H1 (cell line): ENCODE results near the gene FHIT. TPM values are rescaled to one million over a fixed set of nuclear protein-coding genes. Genes with fewer than 3 reads are reported as not detected.

Experiments
- CTCF ChIA-PET: fragments of 300-600 bp; sonication (Branson Sonifier 250); formaldehyde crosslinking; loops from one replicate; lab custom pipeline; 2021; ENCODE audit not compliant: partially characterized antibody; lab: Charles Lee
- POLR2A ChIA-PET: fragments of 300-600 bp; sonication (Branson Sonifier 250); formaldehyde crosslinking; loops from one replicate; lab custom pipeline; 2021; ENCODE audit warnings: inconsistent platforms; ENCODE audit not compliant: partially characterized antibody; lab: Charles Lee
- DNase-seq, 2 experiments: peaks; one replicate each; pipeline versions ENCODE4 v3.0.0 to v3.0.0-alpha.2; 2010 to 2022; ENCODE audit warnings: low spot score in 2 of 2, low read depth in 1 of 2, mixed read lengths in 1 of 2
- FAIRE-seq: peaks from 2 replicates; lab custom pipeline; 2011; peaks lifted over from hg19 to GRCh38; lab: Jason Lieb, UNC
- H2AFZ ChIP-seq: 2 replicates; pipeline ENCODE4 v1.8.1; 2012; ENCODE audit warnings: low read length, inconsistent platforms
- H2AK5ac ChIP-seq: 2 replicates; pipeline ENCODE4 v1.6.1; 2013; ENCODE audit warnings: low read depth, low read length
- H2BK120ac ChIP-seq: replicated peaks from 2 replicates; pipeline ENCODE3; 2013; ENCODE audit warnings: low read depth, low read length, inconsistent platforms
- H2BK12ac ChIP-seq: 2 replicates; pipeline ENCODE4 v1.6.1; 2013; ENCODE audit warnings: low read depth, low read length
- H2BK15ac ChIP-seq: 2 replicates; pipeline ENCODE4 v1.6.1; 2013; ENCODE audit warnings: low read length
- H2BK20ac ChIP-seq: 2 replicates; pipeline ENCODE4 v1.6.1; 2013; ENCODE audit warnings: low read length
- H2BK5ac ChIP-seq: 2 replicates; pipeline ENCODE4 v1.6.1; 2013; ENCODE audit warnings: low read depth, low read length
- H3K14ac ChIP-seq: 2 replicates; pipeline ENCODE4 v1.6.1; 2013; ENCODE audit warnings: inconsistent platforms; ENCODE audit not compliant: insufficient read length
- H3K18ac ChIP-seq: 2 replicates; pipeline ENCODE4 v1.6.1; 2013; ENCODE audit warnings: low read length; ENCODE audit errors: extremely low read depth
- H3K23ac ChIP-seq: 2 replicates; pipeline ENCODE4 v1.6.1; 2013; ENCODE audit warnings: inconsistent platforms; ENCODE audit not compliant: insufficient read length
- H3K23me2 ChIP-seq: 2 replicates; pipeline ENCODE4 v1.6.1; 2013; ENCODE audit warnings: low read depth, low read length
- H3K27ac ChIP-seq: 2 replicates; pipeline ENCODE4 v1.6.1; 2011; ENCODE audit warnings: low read depth, low read length, inconsistent platforms
- H3K27me3 ChIP-seq, 4 experiments: replicated peaks in 1 of 4; 1 replicate in 1 of 4; 2 replicates in 3 of 4; pipeline versions ENCODE4 v1.6.1 to v1.8.1; 2011 to 2013; ENCODE audit warnings: low read length in 3 of 4, mild to moderate bottlenecking in 3 of 4, inconsistent platforms in 2 of 4, mixed read lengths in 2 of 4, moderate library complexity in 1 of 4; ENCODE audit not compliant: control insufficient read depth in 3 of 4, insufficient read depth in 3 of 4; ENCODE audit errors: extremely low read depth in 1 of 4
- H3K36me3 ChIP-seq, 4 experiments: 2 replicates each; pipeline versions ENCODE4 v1.6.1 to v1.8.1; 2011 to 2013; ENCODE audit warnings: mild to moderate bottlenecking in 4 of 4, low read length in 3 of 4, moderate library complexity in 2 of 4, control low read depth in 1 of 4, inconsistent platforms in 1 of 4; ENCODE audit not compliant: insufficient read depth in 4 of 4, control insufficient read depth in 2 of 4
- H3K4ac ChIP-seq: replicated peaks from 2 replicates; pipeline ENCODE3; 2013; ENCODE audit warnings: low read length, low read depth, mixed read lengths, inconsistent platforms; ENCODE audit not compliant: insufficient read length
- H3K4me1 ChIP-seq, 4 experiments: replicated peaks in 1 of 4; 1 replicate in 1 of 4; 2 replicates in 3 of 4; pipeline versions ENCODE4 v1.6.1 to v1.8.1; 2011 to 2013; ENCODE audit warnings: low read length in 3 of 4, inconsistent platforms in 2 of 4, mixed read lengths in 1 of 4; ENCODE audit not compliant: insufficient read depth in 4 of 4, control insufficient read depth in 3 of 4
- H3K4me2 ChIP-seq, 2 experiments: 2 replicates each; pipeline versions ENCODE4 v1.6.1 to v1.8.1; 2011 to 2013; ENCODE audit warnings: low read depth in 2 of 2, low read length in 2 of 2, control low read depth in 1 of 2, inconsistent platforms in 1 of 2, mild to moderate bottlenecking in 1 of 2; ENCODE audit not compliant: insufficient read depth in 1 of 2
- H3K4me3 ChIP-seq, 4 experiments: fragments of 200-600, 300-600 bp in 1 of 4; sonication (generic), shearing (Covaris generic), sonication (Bioruptor Twin) in 1 of 4; 2 replicates each; pipeline versions ENCODE4 v1.5.1 to v1.8.1; 2011 to 2016; ENCODE audit warnings: low read length in 4 of 4, low read depth in 3 of 4, control low read depth in 2 of 4, inconsistent platforms in 2 of 4, mild to moderate bottlenecking in 2 of 4, mixed read lengths in 1 of 4, moderate library complexity in 1 of 4; ENCODE audit not compliant: insufficient read depth in 2 of 4; ENCODE audit errors: extremely low read depth in 1 of 4
- H3K56ac ChIP-seq: replicated peaks from 2 replicates; pipeline ENCODE3; 2013; ENCODE audit warnings: low read depth, mild to moderate bottlenecking, mixed read lengths, low read length, inconsistent platforms; ENCODE audit not compliant: insufficient read length
- H3K79me1 ChIP-seq: 2 replicates; pipeline ENCODE4 v1.6.1; 2013; ENCODE audit warnings: low read depth, low read length, control low read depth
- H3K79me2 ChIP-seq, 2 experiments: 2 replicates each; pipeline versions ENCODE4 v1.6.1 to v1.8.1; 2012 to 2013; ENCODE audit warnings: low read length in 2 of 2, mild to moderate bottlenecking in 2 of 2, inconsistent platforms in 1 of 2; ENCODE audit not compliant: insufficient read depth in 2 of 2, control insufficient read depth in 1 of 2
- H3K9ac ChIP-seq, 4 experiments: replicated peaks in 1 of 4; 1 replicate in 1 of 4; 2 replicates in 3 of 4; pipeline versions ENCODE4 v1.6.1 to v1.8.1; 2011 to 2013; ENCODE audit warnings: low read depth in 3 of 4, low read length in 3 of 4, control low read depth in 2 of 4, mild to moderate bottlenecking in 2 of 4, moderate library complexity in 2 of 4, inconsistent platforms in 1 of 4; ENCODE audit errors: extremely low read depth in 1 of 4
- H3K9me3 ChIP-seq, 2 experiments: 2 replicates each; pipeline versions ENCODE4 v1.6.1 to v1.8.1; 2012 to 2013; ENCODE audit warnings: mild to moderate bottlenecking in 2 of 2, moderate library complexity in 2 of 2, control low read depth in 1 of 2, inconsistent platforms in 1 of 2, low read depth in 1 of 2, low read length in 1 of 2, mixed read lengths in 1 of 2; ENCODE audit not compliant: insufficient read depth in 2 of 2
- H4K20me1 ChIP-seq, 2 experiments: replicated peaks in 1 of 2; 2 replicates each; pipeline versions ENCODE3 to v1.8.1; 2011 to 2013; ENCODE audit warnings: inconsistent platforms in 2 of 2, low read length in 2 of 2, mild to moderate bottlenecking in 1 of 2; ENCODE audit not compliant: insufficient read depth in 2 of 2, control insufficient read depth in 1 of 2
- H4K5ac ChIP-seq: 2 replicates; pipeline ENCODE4 v1.6.1; 2013; ENCODE audit warnings: low read length, low read depth, mixed read lengths, inconsistent platforms; ENCODE audit not compliant: insufficient read length
- H4K8ac ChIP-seq: 2 replicates; pipeline ENCODE4 v1.8.0; 2013; ENCODE audit warnings: mild to moderate bottlenecking, moderate library complexity, low read length, inconsistent platforms; ENCODE audit not compliant: insufficient read depth; ENCODE audit errors: extremely low read depth
- H4K91ac ChIP-seq: replicated peaks from 2 replicates; pipeline ENCODE3; 2013; ENCODE audit warnings: low read length, mixed read lengths, inconsistent platforms; ENCODE audit not compliant: insufficient read length
- ASH2L ChIP-seq: fragments of 200-600, 300-600 bp; sonication (generic); IDR thresholded peaks from one replicate; pipeline ENCODE4 v1.7.1; 2017; ENCODE audit warnings: low read length
- CEBPB ChIP-seq: IDR thresholded peaks from 2 replicates; pipeline ENCODE4 v1.6.1; 2012; ENCODE audit warnings: low read depth, low read length
- CHD2 ChIP-seq: IDR thresholded peaks from 2 replicates; pipeline ENCODE4 v1.6.1; 2012; ENCODE audit warnings: low read length, improper control_type of control experiment
- EGR1 ChIP-seq: IDR thresholded peaks from 2 replicates; pipeline ENCODE4 v1.6.1; 2011; ENCODE audit warnings: low read depth, low read length, borderline replicate concordance
- GABPA ChIP-seq: IDR thresholded peaks from 2 replicates; pipeline ENCODE4 v1.6.1; 2011; ENCODE audit warnings: mild to moderate bottlenecking, low read length, moderate library complexity, borderline replicate concordance; ENCODE audit not compliant: insufficient read depth
- HDAC2 ChIP-seq, 2 experiments: fragments of 300-600 bp in 1 of 2; sonication (generic) in 1 of 2; IDR thresholded peaks; 2 replicates each; pipeline ENCODE4 v1.6.1; 2011 to 2012; ENCODE audit warnings: low read depth in 2 of 2, low read length in 2 of 2, mild to moderate bottlenecking in 2 of 2, moderate library complexity in 2 of 2, borderline replicate concordance in 1 of 2, inconsistent platforms in 1 of 2
- JUN ChIP-seq: IDR thresholded peaks from 2 replicates; pipeline ENCODE4 v1.6.1; 2011; ENCODE audit warnings: low read depth, mild to moderate bottlenecking, improper control_type of control experiment, low read length
- KDM1A ChIP-seq: fragments of 200-600, 300-600 bp; sonication (generic); IDR thresholded peaks from 2 replicates; pipeline ENCODE4 v1.7.1; 2016; ENCODE audit warnings: mild to moderate bottlenecking, low read length, borderline replicate concordance
- NANOG ChIP-seq: IDR thresholded peaks from 2 replicates; pipeline ENCODE4 v1.6.1; 2011; ENCODE audit warnings: low read length, low read depth, mild to moderate bottlenecking, inconsistent platforms; ENCODE audit not compliant: insufficient read depth, poor library complexity, severe bottlenecking
- SIX5 ChIP-seq: IDR thresholded peaks from 2 replicates; pipeline ENCODE4 v1.6.1; 2011; ENCODE audit warnings: mild to moderate bottlenecking, low read depth, low read length
- whole genome bisulfite sequencing, 2 experiments: shearing (Covaris generic) in 1 of 2; methylation state at CpG; one replicate each; pipeline versions ENCODE4 v1.1.6 to v1.1.7; 2013 to 2015; ENCODE audit warnings: low lambda C conversion rate in 2 of 2, mixed read lengths in 2 of 2, inconsistent platforms in 1 of 2, low coverage in 1 of 2, missing lambda C conversion rate in 1 of 2; ENCODE audit not compliant: insufficient replicate concordance in 2 of 2, insufficient coverage in 1 of 2, insufficient read length in 1 of 2; ENCODE audit errors: extremely low coverage in 1 of 2, missing lambda C conversion rate in 1 of 2; 5-methylcytosine and 5-hydroxymethylcytosine counted together
- polyA plus RNA-seq, 7 experiments: library from polyadenylated mRNA; depleted of rRNA in 3 of 7; stranded (reverse) in 5 of 7; unstranded in 2 of 7; fragments of >200 nt in 5 of 7; fragments of 200-250 nt in 2 of 7; gene quantifications; 1 replicate in 5 of 7; 2 replicates in 1 of 7; 4 replicates in 1 of 7; pipeline versions ENCODE4 v1.2.1 to v1.2.3, GENCODE V29; 2011 to 2013; ENCODE audit warnings: missing spikeins in 2 of 7, mixed read lengths in 2 of 7
- total RNA-seq: library from RNA; stranded (reverse); fragmentation: NEBNext Ultra II Directional; extraction: Animal tissue kit (Norgen Biotek cat#: 25700); gene quantifications from 2 replicates; pipeline ENCODE4 v1.2.1, GENCODE V29; 2021
- TF ChIP-seq, protein P1 (sequence below): IDR thresholded peaks from 2 replicates; pipeline ENCODE4 v1.6.1; 2012; ENCODE audit warnings: low read length, inconsistent platforms

Gene FHIT
- total and polyA plus RNA-seq, 2 of the 8 experiments (the other 6 are each of a cell fraction or from before 2014, with no cell fraction given): 1.2 to 3.2 TPM

DNA sequence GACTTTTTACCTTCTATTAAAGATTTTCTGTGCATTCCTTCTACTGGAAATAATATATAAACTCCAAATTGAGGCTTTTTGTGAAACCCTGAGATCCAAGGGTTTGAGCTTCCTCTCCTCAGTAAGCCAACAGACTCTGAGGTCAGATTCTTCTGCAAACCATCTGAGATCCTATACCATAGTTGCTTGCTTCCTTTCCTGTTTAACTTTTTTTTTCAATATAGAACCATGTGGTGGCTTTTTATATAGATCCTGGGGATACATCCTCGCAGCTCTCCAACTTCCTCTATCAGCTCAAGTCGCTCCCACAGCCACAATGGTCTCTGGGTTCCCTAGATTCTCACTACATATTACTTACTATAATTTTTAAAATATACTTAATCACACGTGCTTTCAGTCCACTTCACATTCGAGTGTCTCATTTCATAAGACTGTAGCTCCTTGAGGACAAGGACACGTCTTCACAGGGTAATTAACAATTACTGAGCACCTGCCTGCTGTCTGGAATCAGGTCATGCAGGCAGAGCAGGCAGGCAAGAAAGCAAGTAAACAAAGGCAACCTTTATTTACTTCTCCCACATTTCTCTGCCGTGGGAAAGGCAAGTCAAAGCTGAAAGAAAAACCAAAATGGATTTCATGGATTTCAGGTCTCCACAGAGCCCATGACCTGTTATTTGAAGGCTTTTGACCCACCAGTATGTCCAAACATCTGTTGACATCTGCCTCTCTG, 941.5 kb downstream of the FHIT start:
- Histone ChIP-seq H3K23me2 (no peaks in the 10 kb centered on the region), H2AK5ac (no peak overlapping the region), H2BK5ac (no peak overlapping the region), H3K56ac (no peak overlapping the region), H3K27ac (no peak overlapping the region), H2BK12ac (no peak overlapping the region), H3K9ac (no peak overlapping the region), H3K4me3 (no peak overlapping the region), H3K23ac (no peak overlapping the region), H3K79me1 (no peaks in the 10 kb centered on the region), H2BK15ac (no peak overlapping the region), H3K4ac (no peak overlapping the region), H3K36me3 (no peaks in the 10 kb centered on the region), H4K5ac (no peak overlapping the region), H3K14ac (no peak overlapping the region), H4K91ac (no peak overlapping the region), H3K18ac (no peak overlapping the region), H3K27me3 (no peaks in the 10 kb centered on the region), H2BK120ac (no peak overlapping the region), H3K4me1 (peaks cover 0 to 2% (median 0%) of the 10 kb centered on the region in 4 experiments; a peak in 2 of 7 replicates), H3K79me2 (no peaks in the 10 kb centered on the region), H2AFZ (no peak overlapping the region), H4K20me1 (no peaks in the 10 kb centered on the region), H3K4me2 (no peak overlapping the region), H3K9me3 (no peaks in the 10 kb centered on the region), H4K8ac (no peak overlapping the region), H2BK20ac (no peak overlapping the region)
- ChIA-PET POLR2A (no interaction called here), CTCF (no interaction called here)
- DNase-seq (no peak), FAIRE-seq (no peak)
- WGBS, 2 experiments: 94% methylated on average over 6 of the region's 6 CpGs; no CpG with 5 or more reads in 1 of the 2 experiments
- no peak for TF ChIP-seq ASH2L
- TF ChIP-seq GABPA: no peak
- TF ChIP-seq JUN: no peak
- no peak for TF ChIP-seq EGR1
- TF ChIP-seq KDM1A: no peak
- TF ChIP-seq CEBPB: no peak
- TF ChIP-seq SIX5: no peak
- no peak for TF ChIP-seq HDAC2 (IDR thresholded peaks at IDR 0.05; ENCODE audit: borderline replicate concordance in 1 of 2, low read depth in 2 of 2, low read length in 2 of 2)
- no peak for TF ChIP-seq CHD2
- TF ChIP-seq NANOG: no peak
- TF ChIP-seq, protein P1, sequence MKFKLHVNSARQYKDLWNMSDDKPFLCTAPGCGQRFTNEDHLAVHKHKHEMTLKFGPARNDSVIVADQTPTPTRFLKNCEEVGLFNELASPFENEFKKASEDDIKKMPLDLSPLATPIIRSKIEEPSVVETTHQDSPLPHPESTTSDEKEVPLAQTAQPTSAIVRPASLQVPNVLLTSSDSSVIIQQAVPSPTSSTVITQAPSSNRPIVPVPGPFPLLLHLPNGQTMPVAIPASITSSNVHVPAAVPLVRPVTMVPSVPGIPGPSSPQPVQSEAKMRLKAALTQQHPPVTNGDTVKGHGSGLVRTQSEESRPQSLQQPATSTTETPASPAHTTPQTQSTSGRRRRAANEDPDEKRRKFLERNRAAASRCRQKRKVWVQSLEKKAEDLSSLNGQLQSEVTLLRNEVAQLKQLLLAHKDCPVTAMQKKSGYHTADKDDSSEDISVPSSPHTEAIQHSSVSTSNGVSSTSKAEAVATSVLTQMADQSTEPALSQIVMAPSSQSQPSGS: no peak
